ENCODE measurements around the gene LBP.

The LBP gene

GRCh38 chr20:38317422-38317821 is 28.9 kb upstream of the LBP start:
- no peaks in the 10 kb centered on the region for H3K27me3 ChIP-seq (ENCODE audit: control insufficient read depth, insufficient read depth, low read length, poor library complexity, severe bottlenecking)

DNA sequence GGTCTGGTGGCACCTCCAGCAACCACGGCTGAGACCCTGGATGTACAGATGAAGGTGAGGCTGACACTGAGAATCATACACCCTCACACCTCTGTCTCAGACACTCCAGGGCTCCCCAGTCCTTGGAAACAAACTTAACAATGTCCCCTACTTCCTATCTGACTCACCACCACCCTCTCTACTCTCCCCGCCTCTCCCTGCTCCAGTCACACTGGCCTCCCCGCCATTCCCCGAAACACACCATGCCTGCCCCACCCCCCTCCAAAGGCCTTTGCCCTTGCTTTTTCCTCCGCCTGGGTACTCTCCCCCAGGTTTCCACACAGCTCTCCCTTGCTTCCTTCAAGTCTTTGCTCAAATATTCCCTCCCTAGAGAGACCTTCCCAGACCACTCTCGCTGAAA is 26.1 kb upstream of the LBP start:
- Histone ChIP-seq H3K27me3 (ENCODE audit: control insufficient read depth, insufficient read depth, low read length, poor library complexity, severe bottlenecking) (no peaks in the 10 kb centered on the region), H3K9me3 (ENCODE audit: control insufficient read depth, low read length) (no peaks in the 10 kb centered on the region), H3K4me3 (ENCODE audit: insufficient read depth, low read depth, low read length) (no peak overlapping the region), H3K27ac (ENCODE audit: insufficient read depth, low read depth, low read length, poor library complexity, severe bottlenecking) (no peak overlapping the region), H3K36me3 (ENCODE audit: control insufficient read depth, insufficient read depth, low read length) (no peaks in the 10 kb centered on the region), H3K4me1 (ENCODE audit: control insufficient read depth, insufficient read depth, low read length) (no peaks in the 10 kb centered on the region)
- WGBS, 2 experiments, result 73 to 79% methylated on average over 6 of the region's 6 CpGs

More at GRCh38 chr20:38317422-38317821, 28.9 kb upstream of the LBP start:
- WGBS, 2 experiments, result 94 to 96% methylated on average over 3 of the region's 3 CpGs
- H3K9me3 ChIP-seq (ENCODE audit: control insufficient read depth, low read length), result no peaks in the 10 kb centered on the region
- H3K36me3 ChIP-seq (ENCODE audit: control insufficient read depth, insufficient read depth, low read length), result no peaks in the 10 kb centered on the region
- no peak overlapping the region for H3K27ac ChIP-seq (ENCODE audit: insufficient read depth, low read depth, low read length, poor library complexity, severe bottlenecking)
- H3K4me1 ChIP-seq (ENCODE audit: control insufficient read depth, insufficient read depth, low read length), result no peaks in the 10 kb centered on the region
- no peak overlapping the region for H3K4me3 ChIP-seq (ENCODE audit: insufficient read depth, low read depth, low read length)

DNA sequence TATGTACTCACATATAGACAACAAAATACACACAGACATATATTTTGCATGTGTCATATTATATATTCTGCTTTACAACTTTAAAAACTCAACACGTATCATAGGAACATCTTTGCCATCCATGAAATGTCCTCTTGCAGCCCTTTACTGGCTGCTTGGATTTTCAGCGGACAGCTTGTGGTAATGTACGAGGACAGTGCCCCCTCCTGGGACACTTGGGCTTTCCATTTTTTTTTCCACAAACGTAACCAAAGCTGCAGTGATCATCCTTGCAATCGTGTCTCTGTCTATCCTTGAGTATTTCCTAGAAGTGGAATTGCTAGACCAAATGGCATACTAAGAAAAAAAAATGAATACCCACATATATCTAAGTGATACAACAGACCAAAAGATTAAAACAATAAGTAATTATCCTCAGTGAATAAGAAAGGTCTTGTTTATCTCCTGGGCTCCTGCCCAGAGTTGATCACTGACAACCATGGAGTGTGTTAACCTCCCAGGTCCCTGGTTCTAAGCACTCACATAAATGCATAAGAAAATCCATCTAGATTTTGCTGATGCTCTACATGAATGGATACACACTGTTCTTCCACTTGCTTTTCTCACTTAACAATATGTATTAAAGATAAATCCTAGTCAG is 24.2 kb upstream of the LBP start:
- H3K27ac ChIP-seq (ENCODE audit: insufficient read depth, low read depth, low read length, poor library complexity, severe bottlenecking), result no peak overlapping the region
- no peaks in the 10 kb centered on the region for H3K27me3 ChIP-seq (ENCODE audit: control insufficient read depth, insufficient read depth, low read length, poor library complexity, severe bottlenecking)
- H3K4me3 ChIP-seq (ENCODE audit: insufficient read depth, low read depth, low read length), result no peak overlapping the region
- no peaks in the 10 kb centered on the region for H3K9me3 ChIP-seq (ENCODE audit: control insufficient read depth, low read length)
- no peaks in the 10 kb centered on the region for H3K36me3 ChIP-seq (ENCODE audit: control insufficient read depth, insufficient read depth, low read length)
- 20 to 23% methylated on average over 5 of the region's 5 CpGs for WGBS, 2 experiments
- H3K4me1 ChIP-seq (ENCODE audit: control insufficient read depth, insufficient read depth, low read length), result no peaks in the 10 kb centered on the region

GRCh38 chr20:38324159-38324558 is 22.1 kb upstream of the LBP start:
- no peaks in the 10 kb centered on the region for H3K36me3 ChIP-seq (ENCODE audit: control insufficient read depth, insufficient read depth, low read length)
- no peaks in the 10 kb centered on the region for H3K27me3 ChIP-seq (ENCODE audit: control insufficient read depth, insufficient read depth, low read length, poor library complexity, severe bottlenecking)
- no peak overlapping the region for H3K27ac ChIP-seq (ENCODE audit: insufficient read depth, low read depth, low read length, poor library complexity, severe bottlenecking)
- H3K9me3 ChIP-seq (ENCODE audit: control insufficient read depth, low read length), result no peaks in the 10 kb centered on the region
- WGBS, 2 experiments, result 96 to 97% methylated on average over 3 of the region's 3 CpGs
- H3K4me1 ChIP-seq (ENCODE audit: control insufficient read depth, insufficient read depth, low read length), result no peaks in the 10 kb centered on the region
- no peak overlapping the region for H3K4me3 ChIP-seq (ENCODE audit: insufficient read depth, low read depth, low read length)

DNA sequence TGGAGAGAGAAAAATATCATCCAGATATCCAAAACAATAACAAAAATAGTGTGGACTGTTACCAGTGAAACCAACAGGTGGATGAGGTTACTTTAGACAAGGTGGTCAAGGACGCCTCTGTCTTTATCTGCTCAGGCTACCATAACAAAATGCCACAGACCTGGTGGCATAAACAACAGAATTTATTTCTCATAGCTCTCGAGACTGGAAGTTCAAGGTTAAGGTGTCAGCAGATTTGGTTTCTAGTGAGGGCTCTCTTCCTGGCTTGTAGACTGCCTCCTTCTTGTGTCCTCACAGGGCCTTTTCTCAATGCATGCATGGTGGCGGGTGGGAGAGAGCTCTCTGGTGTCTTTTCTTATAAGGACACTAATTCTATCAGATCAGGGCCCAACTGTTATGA is 21.1 kb upstream of the LBP start:
- Histone ChIP-seq H3K4me3 (ENCODE audit: insufficient read depth, low read depth, low read length) (no peak overlapping the region), H3K27ac (ENCODE audit: insufficient read depth, low read depth, low read length, poor library complexity, severe bottlenecking) (no peak overlapping the region), H3K27me3 (ENCODE audit: control insufficient read depth, insufficient read depth, low read length, poor library complexity, severe bottlenecking) (no peaks in the 10 kb centered on the region), H3K36me3 (ENCODE audit: control insufficient read depth, insufficient read depth, low read length) (no peaks in the 10 kb centered on the region), H3K9me3 (ENCODE audit: control insufficient read depth, low read length) (no peaks in the 10 kb centered on the region), H3K4me1 (ENCODE audit: control insufficient read depth, insufficient read depth, low read length) (no peaks in the 10 kb centered on the region)
- WGBS, 2 experiments, result 69% methylated on average over 3 of the region's 3 CpGs

GRCh38 chr20:38325905-38326304 is 20.4 kb upstream of the LBP start:
- no peak overlapping the region for H3K27ac ChIP-seq (ENCODE audit: insufficient read depth, low read depth, low read length, poor library complexity, severe bottlenecking)
- H3K27me3 ChIP-seq (ENCODE audit: control insufficient read depth, insufficient read depth, low read length, poor library complexity, severe bottlenecking), result no peaks in the 10 kb centered on the region
- no peaks in the 10 kb centered on the region for H3K9me3 ChIP-seq (ENCODE audit: control insufficient read depth, low read length)
- WGBS, 2 experiments, result 92 to 93% methylated on average over 3 of the region's 3 CpGs
- no peak overlapping the region for H3K4me3 ChIP-seq (ENCODE audit: insufficient read depth, low read depth, low read length)
- H3K36me3 ChIP-seq (ENCODE audit: control insufficient read depth, insufficient read depth, low read length), result no peaks in the 10 kb centered on the region
- no peaks in the 10 kb centered on the region for H3K4me1 ChIP-seq (ENCODE audit: control insufficient read depth, insufficient read depth, low read length)

- Histone ChIP-seq H3K27ac (ENCODE audit: insufficient read depth, low read depth, low read length, poor library complexity, severe bottlenecking) (no peak overlapping the region), H3K9me3 (ENCODE audit: control insufficient read depth, low read length) (no peaks in the 10 kb centered on the region), H3K36me3 (ENCODE audit: control insufficient read depth, insufficient read depth, low read length) (no peaks in the 10 kb centered on the region), H3K4me1 (ENCODE audit: control insufficient read depth, insufficient read depth, low read length) (no peaks in the 10 kb centered on the region), H3K4me3 (ENCODE audit: insufficient read depth, low read depth, low read length) (no peak overlapping the region), H3K27me3 (ENCODE audit: control insufficient read depth, insufficient read depth, low read length, poor library complexity, severe bottlenecking) (no peaks in the 10 kb centered on the region)
- WGBS, 2 experiments, result 94 to 95% methylated on average over 7 of the region's 7 CpGs
These were observed 20.0 kb upstream of the LBP start for GRCh38 chr20:38326309-38326708.

- H3K27ac ChIP-seq (ENCODE audit: insufficient read depth, low read depth, low read length, poor library complexity, severe bottlenecking), result no peak overlapping the region
- H3K27me3 ChIP-seq (ENCODE audit: control insufficient read depth, insufficient read depth, low read length, poor library complexity, severe bottlenecking), result no peaks in the 10 kb centered on the region
- 50 to 52% methylated on average over 3 of the region's 3 CpGs for WGBS, 2 experiments
- no peaks in the 10 kb centered on the region for H3K4me1 ChIP-seq (ENCODE audit: control insufficient read depth, insufficient read depth, low read length)
- no peaks in the 10 kb centered on the region for H3K9me3 ChIP-seq (ENCODE audit: control insufficient read depth, low read length)
- no peaks in the 10 kb centered on the region for H3K36me3 ChIP-seq (ENCODE audit: control insufficient read depth, insufficient read depth, low read length)
- H3K4me3 ChIP-seq (ENCODE audit: insufficient read depth, low read depth, low read length), result no peak overlapping the region
These were observed 15.6 kb upstream of the LBP start for GRCh38 chr20:38330638-38331037.

DNA sequence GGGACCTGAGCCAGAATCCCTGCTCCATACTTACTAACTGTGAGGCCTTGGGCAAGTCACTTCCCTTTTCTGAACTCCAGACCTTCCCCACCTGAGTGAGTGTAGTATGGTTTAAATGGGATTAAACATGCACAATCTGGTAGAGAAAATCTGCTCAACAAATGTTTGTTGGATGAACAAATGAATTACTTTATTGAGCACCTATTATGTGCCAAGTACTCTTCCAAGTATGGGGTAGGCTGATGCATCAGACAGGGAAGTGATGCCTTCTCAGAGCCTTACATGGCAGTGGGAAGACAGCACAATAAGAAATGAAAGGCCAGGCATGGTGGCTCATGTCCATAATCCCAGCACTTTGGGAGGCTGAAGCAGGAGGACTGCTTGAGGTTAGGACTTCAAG is 15.0 kb upstream of the LBP start:
- no peak overlapping the region for H3K27ac ChIP-seq (ENCODE audit: insufficient read depth, low read depth, low read length, poor library complexity, severe bottlenecking)
- no peaks in the 10 kb centered on the region for H3K36me3 ChIP-seq (ENCODE audit: control insufficient read depth, insufficient read depth, low read length)
- no peak overlapping the region for H3K4me3 ChIP-seq (ENCODE audit: insufficient read depth, low read depth, low read length)
- no peaks in the 10 kb centered on the region for H3K27me3 ChIP-seq (ENCODE audit: control insufficient read depth, insufficient read depth, low read length, poor library complexity, severe bottlenecking)
- peaks cover under 1% of the 10 kb centered on the region for H3K4me1 ChIP-seq (ENCODE audit: control insufficient read depth, insufficient read depth, low read length)
- H3K9me3 ChIP-seq (ENCODE audit: control insufficient read depth, low read length), result no peaks in the 10 kb centered on the region

- no peaks in the 10 kb centered on the region for H3K9me3 ChIP-seq (ENCODE audit: control insufficient read depth, low read length)
- no peaks in the 10 kb centered on the region for H3K36me3 ChIP-seq (ENCODE audit: control insufficient read depth, insufficient read depth, low read length)
- WGBS, 2 experiments, result 87 to 88% methylated on average over 8 of the region's 8 CpGs
- no peaks in the 10 kb centered on the region for H3K27me3 ChIP-seq (ENCODE audit: control insufficient read depth, insufficient read depth, low read length, poor library complexity, severe bottlenecking)
- no peak overlapping the region for H3K4me3 ChIP-seq (ENCODE audit: insufficient read depth, low read depth, low read length)
- H3K4me1 ChIP-seq (ENCODE audit: control insufficient read depth, insufficient read depth, low read length), result peaks cover 6% of the 10 kb centered on the region
- no peak overlapping the region for H3K27ac ChIP-seq (ENCODE audit: insufficient read depth, low read depth, low read length, poor library complexity, severe bottlenecking)
These were observed 14.5 kb upstream of the LBP start for GRCh38 chr20:38331814-38332213.

- Histone ChIP-seq H3K4me3 (ENCODE audit: insufficient read depth, low read depth, low read length) (no peak overlapping the region), H3K27ac (ENCODE audit: insufficient read depth, low read depth, low read length, poor library complexity, severe bottlenecking) (no peak overlapping the region), H3K27me3 (ENCODE audit: control insufficient read depth, insufficient read depth, low read length, poor library complexity, severe bottlenecking) (no peaks in the 10 kb centered on the region), H3K36me3 (ENCODE audit: control insufficient read depth, insufficient read depth, low read length) (no peaks in the 10 kb centered on the region), H3K9me3 (ENCODE audit: control insufficient read depth, low read length) (no peaks in the 10 kb centered on the region), H3K4me1 (ENCODE audit: control insufficient read depth, insufficient read depth, low read length) (peaks cover 6% of the 10 kb centered on the region)
- 92 to 99% methylated on average over 8 of the region's 8 CpGs for WGBS, 2 experiments
These were observed 12.3 kb upstream of the LBP start for GRCh38 chr20:38334016-38334415.

All from ectodermal cell (in vitro differentiated cells).